SH-SY5Y (cell line): ENCODE data around the gene SLC50A1.

ENCODE experiments used
- GATA2 ChIP-seq: IDR thresholded peaks from 2 replicates; pipeline ENCODE4 v1.6.1; 2011; ENCODE audit warnings: mild to moderate bottlenecking, low read depth, low read length
- GATA3 ChIP-seq: IDR thresholded peaks from 2 replicates; pipeline ENCODE4 v1.6.1; 2011; ENCODE audit warnings: low read depth, mild to moderate bottlenecking, low read length, moderate library complexity

DNA sequence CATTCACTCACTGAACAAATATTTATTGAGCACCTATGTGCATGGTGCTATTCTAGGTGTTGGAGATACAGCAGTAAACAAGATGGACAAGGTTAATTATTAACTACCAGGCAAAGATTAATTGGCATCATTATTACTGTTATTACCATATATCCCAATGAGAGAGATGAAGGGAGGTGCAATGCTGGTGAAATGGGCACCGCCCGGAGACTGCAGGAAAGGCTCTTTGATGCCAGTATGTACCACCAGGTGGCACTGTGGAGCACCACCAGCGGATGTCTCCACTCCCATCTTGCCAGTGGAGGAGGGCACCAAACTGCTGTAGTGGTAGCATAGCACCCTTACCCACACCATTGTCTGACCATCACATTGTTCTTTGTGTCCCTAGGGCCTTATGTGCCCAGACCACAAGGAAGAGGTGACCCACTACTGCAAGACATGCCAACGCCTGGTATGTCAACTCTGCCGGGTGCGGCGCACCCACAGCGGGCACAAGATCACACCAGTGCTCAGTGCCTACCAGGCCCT is 41.0 kb downstream of the SLC50A1 start:
- TF ChIP-seq GATA2 (no peak), GATA3 (no peak)
